Thoracic aorta (tissue), 2 donors: ENCODE data around the gene C3orf22. TPM values are rescaled to one million over a fixed set of nuclear protein-coding genes. Genes with fewer than 3 reads are reported as not detected.

Source experiments
- ATAC-seq: fragments of 150-250 bp; one replicate; pipeline ENCODE4 v1.8.0; 2017; ENCODE audit warnings: low read depth; ENCODE audit not compliant: insufficient number of reproducible peaks, low FRiP score
- DNase-seq: peaks from one replicate; pipeline ENCODE4 v3.0.0-alpha.2; 2020; ENCODE audit warnings: low spot score
- H3K27ac ChIP-seq, 2 donors: fragments of 200-600 bp; sonication (generic); 1 replicate in 1 of 2; 2 replicates in 1 of 2; pipeline ENCODE4 v1.5.1; 2016; ENCODE audit warnings: mild to moderate bottlenecking in 2 of 2, moderate library complexity in 2 of 2
- H3K27me3 ChIP-seq: fragments of 200-600 bp; sonication (generic); replicated peaks from 2 replicates; pipeline ENCODE4 v1.6.0; 2016; ENCODE audit warnings: mild to moderate bottlenecking; ENCODE audit not compliant: insufficient read depth
- H3K36me3 ChIP-seq: fragments of 200-600 bp; sonication (generic); one replicate; pipeline ENCODE4 v1.5.1; 2016
- H3K4me1 ChIP-seq, 2 donors: fragments of 200-600 bp; sonication (generic); 1 replicate in 1 of 2; 2 replicates in 1 of 2; pipeline versions ENCODE4 v1.5.1 to v1.6.0; 2016; ENCODE audit warnings: low read depth in 2 of 2, mild to moderate bottlenecking in 1 of 2; ENCODE audit not compliant: control insufficient read depth in 1 of 2
- H3K4me3 ChIP-seq: fragments of 200-600 bp; sonication (generic); 2 replicates; pipeline ENCODE4 v1.5.1; 2016; ENCODE audit warnings: mild to moderate bottlenecking
- H3K9me3 ChIP-seq: fragments of 200-600 bp; sonication (generic); 2 replicates; pipeline ENCODE4 v1.5.1; 2016
- CTCF ChIP-seq: fragments of 200-600 bp; sonication (generic); IDR thresholded peaks from one replicate; pipeline ENCODE4 v1.5.1; 2019; ENCODE audit warnings: antibody characterized with exemption
- total RNA-seq, 2 donors: library from RNA; depleted of rRNA; stranded (reverse); fragments of >200 nt; gene quantifications; one replicate each; pipeline versions ENCODE4 v1.1.0 to v1.2.3, GENCODE V29; 2016

Gene C3orf22
- total RNA-seq, 2 donors from 2014 or later: not detected

- H3K4me3 ChIP-seq: no peak overlapping the region
- TF ChIP-seq CTCF: no peak
- no peaks in the 10 kb centered on the region for H3K36me3 ChIP-seq
- H3K27ac ChIP-seq: no peak overlapping the region
- no peaks in the 10 kb centered on the region for H3K27me3 ChIP-seq
- no peak for ATAC-seq
- H3K4me1 ChIP-seq: no peaks in the 10 kb centered on the region
- no peak for DNase-seq
- H3K9me3 ChIP-seq: no peaks in the 10 kb centered on the region
Measured at GRCh38 chr3:126531051-126531330, 27.7 kb downstream of the C3orf22 start.

- H3K4me3 ChIP-seq: no peak overlapping the region
- no peak for DNase-seq
- ATAC-seq: no peak
- H3K27ac ChIP-seq: no peak overlapping the region
- no peaks in the 10 kb centered on the region for H3K4me1 ChIP-seq
- no peak for TF ChIP-seq CTCF
- H3K27me3 ChIP-seq: no peaks in the 10 kb centered on the region
- H3K36me3 ChIP-seq: no peaks in the 10 kb centered on the region
- no peaks in the 10 kb centered on the region for H3K9me3 ChIP-seq
Measured at GRCh38 chr3:126530171-126531050, 28.3 kb downstream of the C3orf22 start.

- no peak for TF ChIP-seq CTCF
- H3K9me3 ChIP-seq: no peaks in the 10 kb centered on the region
- no peak overlapping the region for H3K4me3 ChIP-seq
- no peak overlapping the region for H3K27ac ChIP-seq
- peaks cover 0 to 3% of the 10 kb centered on the region in 2 donors for H3K4me1 ChIP-seq
- no peak for DNase-seq
- H3K36me3 ChIP-seq: no peaks in the 10 kb centered on the region
- no peak for ATAC-seq
- H3K27me3 ChIP-seq: no peaks in the 10 kb centered on the region
Measured at GRCh38 chr3:126529585-126530170, 29.1 kb downstream of the C3orf22 start.

- peaks cover 4 to 10% of the 10 kb centered on the region in 2 donors for H3K4me1 ChIP-seq
- TF ChIP-seq CTCF: no peak
- no peak overlapping the region for H3K4me3 ChIP-seq
- no peak for ATAC-seq
- no peaks in the 10 kb centered on the region for H3K9me3 ChIP-seq
- no peak overlapping the region for H3K27ac ChIP-seq
- H3K36me3 ChIP-seq: no peaks in the 10 kb centered on the region
- no peaks in the 10 kb centered on the region for H3K27me3 ChIP-seq
- DNase-seq: no peak
Measured at GRCh38 chr3:126528800-126529541, 29.8 kb downstream of the C3orf22 start.

- ATAC-seq (no peak), DNase-seq (no peak)
- Histone ChIP-seq H3K36me3 (no peaks in the 10 kb centered on the region), H3K4me3 (no peak overlapping the region), H3K27ac (no peak overlapping the region), H3K9me3 (no peaks in the 10 kb centered on the region), H3K4me1 (peaks cover 4 to 16% of the 10 kb centered on the region in 2 donors), H3K27me3 (no peaks in the 10 kb centered on the region)
- no peak for TF ChIP-seq CTCF
Measured at GRCh38 chr3:126528419-126528799, 30.3 kb downstream of the C3orf22 start.
